GM19238 (cell line): ENCODE data around the gene SFXN5.

Experiments
- DNase-seq: peaks from one replicate; pipeline ENCODE4 v3.0.0; 2011; ENCODE audit warnings: low spot score; ENCODE audit not compliant: insufficient read length

SFXN5 gene

DNA sequence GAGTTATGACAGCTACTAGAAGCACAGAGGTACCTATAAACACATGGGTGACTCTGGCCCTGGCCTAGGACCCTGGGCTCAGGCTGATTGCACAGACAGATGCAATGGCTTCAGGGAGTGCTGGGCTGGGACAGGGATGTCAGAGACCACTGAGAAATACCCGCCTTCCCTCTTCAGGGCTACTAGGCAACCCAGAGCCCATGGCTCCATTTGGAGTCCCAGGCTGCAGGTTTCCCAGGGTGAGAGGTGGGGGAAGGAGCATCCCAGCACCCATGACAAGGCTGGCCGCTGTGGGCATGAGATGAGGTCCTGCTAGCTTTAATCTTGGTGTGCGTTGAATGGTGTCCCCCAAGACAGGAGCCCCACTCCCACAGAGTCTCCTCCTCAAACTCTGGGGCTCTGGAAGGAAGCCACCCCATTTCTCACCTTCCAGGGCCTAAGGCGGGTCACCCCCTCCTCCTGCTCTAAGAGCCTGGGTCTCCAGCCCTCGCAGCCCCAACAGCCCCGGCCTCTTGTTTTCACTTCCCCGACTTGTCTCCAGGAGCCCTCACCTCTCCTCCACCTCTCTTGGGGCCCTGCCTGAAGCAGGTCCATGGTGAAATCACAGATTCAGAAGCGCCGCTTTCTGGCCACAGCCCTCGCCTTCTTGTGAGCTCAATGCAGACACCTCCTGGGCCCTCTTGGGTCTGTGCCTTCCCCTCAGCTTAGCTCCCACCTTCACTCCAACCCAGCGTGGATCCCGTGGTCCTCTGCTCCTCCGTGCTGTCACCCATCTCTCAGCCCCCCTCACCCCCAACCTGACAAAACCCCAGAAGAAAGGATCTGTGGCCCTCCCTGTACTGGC, 112.7 kb downstream of the SFXN5 start:
- DNase-seq, result no peak

DNA sequence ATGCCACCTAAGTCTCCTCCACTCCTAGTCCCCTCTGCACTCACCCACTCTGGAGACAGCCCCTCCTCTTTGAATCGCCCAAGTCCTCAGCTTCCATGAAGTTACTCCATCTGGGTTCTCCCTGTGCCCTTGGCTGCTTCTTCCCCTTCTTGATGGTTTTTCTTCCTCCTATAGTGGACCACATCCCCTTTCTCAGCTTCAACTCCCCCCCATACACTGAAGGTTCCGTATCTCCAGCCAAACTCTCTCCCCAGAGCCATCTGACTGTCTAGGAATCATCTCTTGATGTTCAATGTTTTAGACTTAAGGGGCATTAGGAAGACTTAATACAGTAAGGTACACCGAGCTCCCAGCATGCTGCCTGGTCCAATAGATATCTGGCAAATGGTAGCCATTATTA, 114.6 kb downstream of the SFXN5 start:
- DNase-seq, result no peak

DNA sequence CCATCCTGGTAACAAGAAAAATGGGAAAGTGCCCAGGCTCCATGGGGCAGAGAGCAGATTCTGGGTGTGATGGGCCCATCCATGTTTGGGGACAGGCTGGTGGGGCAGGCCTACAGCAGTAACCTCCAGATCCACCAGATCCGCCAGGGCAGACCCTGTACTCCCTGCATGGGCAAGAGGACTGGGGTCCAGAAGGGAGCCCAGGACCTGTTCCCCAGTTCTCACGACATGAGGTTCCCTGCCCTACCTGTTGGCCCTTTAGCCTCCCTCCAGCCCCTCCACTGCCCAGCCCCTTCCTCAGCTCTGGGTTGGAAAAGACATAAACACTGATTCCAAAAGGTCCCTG, 115.5 kb downstream of the SFXN5 start:
- DNase-seq, result no peak

DNA sequence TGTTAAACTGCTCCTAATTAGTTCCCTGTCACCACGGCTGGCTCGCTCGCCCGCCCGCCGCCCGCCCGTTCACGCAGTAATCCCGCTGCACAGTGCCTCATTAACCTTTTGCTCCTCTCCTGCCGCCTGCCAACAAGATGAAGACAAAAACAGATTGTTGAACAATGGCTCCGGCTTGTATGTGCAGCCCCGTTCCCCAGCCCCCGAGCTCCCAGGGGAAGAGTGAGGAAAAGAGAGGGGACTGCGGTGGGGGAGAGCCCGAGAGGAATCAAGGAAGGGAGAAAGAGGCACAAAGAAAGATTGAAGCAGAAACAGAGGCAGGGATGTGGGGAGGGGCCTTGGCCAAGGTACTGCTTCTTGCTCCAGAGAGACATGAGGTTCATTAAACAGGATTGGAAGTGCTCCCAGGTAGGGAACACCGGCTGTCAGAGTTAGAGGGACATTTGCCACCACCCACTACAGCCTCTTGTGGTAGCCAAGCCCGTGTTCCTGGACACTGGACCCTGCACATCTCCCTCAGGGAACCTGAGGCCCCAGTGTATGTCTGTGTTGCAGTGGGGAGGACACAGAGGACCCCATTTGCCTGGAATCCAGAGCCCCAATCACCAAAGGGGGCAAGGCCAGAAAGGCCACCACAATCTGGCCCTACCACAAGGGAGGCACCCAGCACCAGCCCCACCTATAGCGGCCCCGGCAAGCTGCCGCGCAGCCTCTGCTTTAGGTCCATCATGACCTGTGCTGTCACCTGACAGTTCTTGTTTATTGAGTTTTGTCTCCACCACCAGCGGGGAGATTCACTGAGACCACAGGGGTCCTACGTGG, 116.1 kb downstream of the SFXN5 start:
- no peak for DNase-seq

DNA sequence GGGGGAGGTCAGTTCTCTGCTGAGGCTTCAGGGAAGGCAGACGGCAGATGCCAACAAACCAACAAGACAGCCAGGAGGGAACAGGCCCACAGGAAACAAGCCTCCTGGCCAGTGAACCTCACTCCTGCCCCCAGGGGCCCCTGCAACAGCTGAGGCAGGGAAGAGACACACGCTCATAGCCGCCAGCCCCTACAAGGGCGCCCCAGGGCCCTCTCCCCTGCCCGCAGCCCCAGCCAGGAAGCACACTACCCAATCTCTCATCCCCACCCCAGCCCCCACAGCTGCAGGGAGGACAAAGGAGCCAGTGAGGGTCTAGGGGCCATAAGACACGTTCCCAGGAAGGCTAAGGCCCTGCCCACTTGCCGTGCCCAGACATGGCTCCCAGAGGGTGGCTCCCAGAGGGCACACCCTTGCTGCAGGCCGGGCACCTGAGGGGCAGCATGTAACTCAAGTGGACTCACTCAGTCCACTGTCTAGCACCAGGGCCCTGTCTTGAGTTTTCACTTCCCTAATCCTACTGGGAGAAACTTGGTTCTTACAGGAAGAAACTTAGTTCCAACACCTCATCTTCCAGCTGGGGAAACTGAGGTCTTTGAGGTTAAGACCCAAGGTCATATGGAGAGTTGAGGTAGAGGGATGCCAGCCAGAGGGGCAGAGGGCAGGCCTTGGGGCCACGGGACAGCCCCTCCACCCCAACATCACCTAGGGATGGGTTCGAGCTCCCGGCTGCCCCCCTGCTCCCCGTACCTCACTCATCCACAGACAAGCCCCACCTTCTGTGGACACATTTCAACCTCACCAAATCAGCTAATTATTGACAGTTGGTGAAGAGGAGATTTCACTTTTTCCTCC, 116.9 kb downstream of the SFXN5 start:
- DNase-seq, result no peak

DNA sequence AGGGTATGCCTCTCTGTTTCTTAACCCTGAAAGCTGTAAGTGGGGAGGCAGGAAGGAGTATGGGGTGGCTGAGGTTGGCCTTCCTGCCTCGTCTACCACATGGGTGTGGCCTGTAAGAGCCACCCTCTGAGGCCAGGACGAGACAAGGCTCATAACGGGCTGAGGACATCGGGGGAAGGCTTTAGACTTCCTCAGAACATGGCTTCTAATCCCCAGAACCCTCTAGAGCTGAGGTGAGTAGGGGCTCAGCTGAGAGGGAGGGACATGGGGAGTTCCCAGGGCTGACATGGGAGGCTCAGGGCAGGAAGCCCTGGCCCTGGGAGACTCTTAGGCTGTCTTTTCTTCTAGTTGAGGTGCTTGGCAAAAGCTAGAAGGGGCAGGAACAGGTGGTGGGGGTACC, 117.5 kb downstream of the SFXN5 start:
- no peak for DNase-seq

DNA sequence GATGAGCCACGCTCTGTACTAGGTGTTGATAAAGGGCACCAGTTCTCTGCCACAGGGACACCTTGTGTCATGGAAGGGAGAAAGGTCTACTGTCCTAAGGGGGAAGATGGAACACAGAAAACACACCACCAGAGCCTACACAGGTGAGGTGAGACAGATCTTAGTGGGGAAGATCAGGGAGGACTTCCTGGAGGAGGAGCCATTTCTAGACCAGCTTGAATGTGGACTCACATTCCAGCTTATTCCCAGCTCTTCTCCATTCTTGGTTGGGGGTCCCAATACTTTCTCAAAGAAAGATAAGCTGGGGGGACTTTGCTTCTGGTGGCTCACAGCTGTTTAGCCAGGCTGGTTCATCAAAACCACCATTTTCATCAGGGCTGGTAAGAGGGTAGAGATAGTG, 118.0 kb downstream of the SFXN5 start:
- DNase-seq, result no peak

DNA sequence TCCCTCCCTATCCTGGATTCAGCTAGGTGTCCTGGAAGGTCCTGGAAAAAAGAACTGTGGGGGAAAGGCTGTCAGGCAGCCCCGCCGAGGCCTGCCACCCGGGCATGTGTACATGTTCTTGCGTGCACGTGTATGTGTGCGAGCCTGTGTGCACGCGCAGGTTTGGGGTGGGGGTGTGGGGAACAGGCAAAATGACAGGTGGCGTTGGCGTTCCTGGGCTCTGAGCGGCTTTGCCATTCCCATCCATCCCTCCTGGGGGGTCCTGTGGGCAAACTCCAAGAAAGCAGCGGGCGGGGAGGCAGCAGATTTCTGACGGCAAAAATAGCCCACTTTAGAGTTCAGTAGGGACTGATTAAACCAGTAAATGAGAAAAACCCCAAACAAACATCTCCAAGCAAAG, 118.6 kb downstream of the SFXN5 start:
- no peak for DNase-seq

DNA sequence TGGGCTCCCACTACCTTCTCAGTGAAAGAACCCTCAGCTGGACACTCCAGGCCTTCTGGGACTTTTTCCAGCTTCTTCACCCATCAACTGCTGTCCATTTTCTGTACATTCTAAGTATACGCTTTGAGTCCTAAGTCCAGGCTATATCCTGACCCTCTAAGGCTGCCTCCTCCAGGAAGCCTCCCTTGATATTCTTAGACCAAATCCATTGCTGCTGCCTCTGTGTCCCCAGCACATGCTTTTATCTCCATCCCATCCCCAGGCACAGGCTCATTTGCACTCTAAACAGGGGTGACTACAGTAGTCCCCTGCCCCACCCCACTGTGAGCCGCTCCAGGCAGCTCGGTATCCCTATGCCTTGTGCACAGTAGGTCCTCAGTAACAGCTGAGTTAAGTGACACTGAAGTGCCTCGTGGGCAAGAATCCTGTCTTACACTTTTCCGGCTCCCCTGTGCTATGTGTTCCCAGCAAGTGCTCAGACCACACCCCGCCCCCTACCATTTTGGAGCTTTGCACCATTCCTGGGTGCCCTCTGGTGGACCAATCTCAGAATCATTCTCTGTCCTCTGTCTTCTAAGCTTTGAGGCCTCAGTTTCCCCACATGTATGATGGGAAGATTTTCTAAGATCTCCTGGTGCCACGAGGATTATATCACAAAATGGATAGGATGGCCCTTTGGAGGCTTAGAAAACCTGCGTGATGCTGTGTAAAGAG, 119.2 kb downstream of the SFXN5 start:
- DNase-seq, result no peak

DNA sequence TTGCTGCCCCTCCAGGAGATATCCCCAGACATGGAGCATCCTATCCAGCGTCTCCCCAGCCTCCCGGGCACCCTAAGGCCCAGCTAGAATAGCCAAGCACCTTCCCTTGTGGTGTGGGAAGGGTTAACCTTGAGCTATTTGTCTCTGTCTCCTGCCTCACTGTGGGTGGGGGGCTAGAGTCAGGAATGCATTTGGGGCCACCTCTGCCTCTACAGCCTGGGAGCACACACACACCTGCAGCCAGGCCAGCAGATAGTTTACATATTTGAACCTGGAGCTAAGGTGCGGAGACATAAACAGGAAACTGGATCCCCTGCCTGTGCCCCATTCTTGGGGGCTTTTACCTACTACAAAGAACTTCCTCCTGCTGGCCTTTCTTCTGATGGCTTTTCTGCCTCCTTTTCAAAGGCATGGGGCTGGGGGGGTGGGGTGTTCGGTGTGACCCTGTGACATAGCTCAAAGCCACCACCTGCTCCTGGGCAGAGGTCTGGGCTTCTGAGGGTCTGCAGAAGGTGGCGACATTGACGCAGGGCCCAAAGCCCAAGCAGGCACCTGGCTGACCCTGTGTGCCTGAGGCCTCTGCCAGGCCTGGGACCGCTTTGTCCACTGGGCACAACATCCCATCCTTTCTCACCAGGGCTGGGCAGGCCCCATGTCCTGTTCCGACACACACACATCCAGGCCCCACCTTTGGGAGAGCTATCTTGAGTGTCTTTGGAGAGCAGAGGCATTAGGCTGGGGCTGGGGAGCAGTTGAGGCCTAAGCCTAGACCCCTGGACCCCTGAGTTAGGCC, 120.0 kb downstream of the SFXN5 start:
- no peak for DNase-seq

DNA sequence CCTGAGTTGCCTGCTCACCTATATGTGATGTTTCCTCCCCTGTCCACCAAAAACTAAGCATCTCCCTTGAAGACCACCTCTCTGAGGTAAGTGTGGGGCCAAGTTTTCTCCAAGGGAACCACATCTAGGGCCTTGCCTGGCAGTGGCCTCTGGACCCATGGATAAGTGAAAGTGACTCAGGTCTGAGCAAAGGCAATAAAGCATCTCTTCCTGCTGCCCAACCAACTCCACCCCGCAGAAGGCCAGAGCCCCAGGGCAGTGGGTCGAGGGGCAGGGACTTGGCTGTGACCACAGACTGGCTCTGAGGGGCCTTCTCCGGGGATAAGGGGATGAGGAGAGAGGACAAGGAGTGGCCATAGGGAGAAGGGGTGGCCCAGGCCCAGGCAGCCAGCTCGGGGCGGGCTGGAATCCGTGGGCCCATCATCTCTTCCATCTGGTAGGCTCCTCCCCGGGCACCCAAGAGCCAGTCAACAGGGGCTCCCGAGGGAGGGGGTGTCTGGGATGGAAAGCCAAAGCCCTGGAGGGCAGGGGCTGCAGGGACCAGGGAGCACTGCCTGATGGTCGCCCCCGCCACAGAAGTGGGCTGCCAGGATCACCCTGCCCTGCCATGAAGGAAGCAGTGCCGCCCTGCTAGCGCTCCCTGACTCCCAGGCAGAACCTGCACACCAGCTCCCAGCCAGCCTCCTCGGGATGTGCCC, 120.8 kb downstream of the SFXN5 start:
- no peak for DNase-seq

DNA sequence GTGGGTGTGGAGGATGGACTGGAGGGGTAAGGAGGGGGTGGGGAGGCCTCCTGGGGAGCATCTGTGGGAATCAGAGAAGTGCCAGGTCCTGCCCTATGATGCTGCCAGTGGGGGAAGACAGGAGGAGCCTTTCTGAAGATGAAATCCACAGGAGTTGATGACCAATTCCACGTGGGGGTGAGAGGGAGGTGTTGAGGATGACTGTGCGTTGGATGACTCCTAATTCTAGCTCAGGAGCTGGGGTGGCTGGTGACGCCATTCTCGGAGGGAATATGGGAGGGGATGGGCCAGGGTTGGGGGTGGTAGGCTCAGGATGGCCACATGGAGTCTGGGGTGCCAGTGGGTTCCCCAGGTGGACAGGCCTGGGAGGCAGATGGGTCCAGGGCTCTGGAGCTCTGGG, 121.9 kb downstream of the SFXN5 start:
- no peak for DNase-seq

DNA sequence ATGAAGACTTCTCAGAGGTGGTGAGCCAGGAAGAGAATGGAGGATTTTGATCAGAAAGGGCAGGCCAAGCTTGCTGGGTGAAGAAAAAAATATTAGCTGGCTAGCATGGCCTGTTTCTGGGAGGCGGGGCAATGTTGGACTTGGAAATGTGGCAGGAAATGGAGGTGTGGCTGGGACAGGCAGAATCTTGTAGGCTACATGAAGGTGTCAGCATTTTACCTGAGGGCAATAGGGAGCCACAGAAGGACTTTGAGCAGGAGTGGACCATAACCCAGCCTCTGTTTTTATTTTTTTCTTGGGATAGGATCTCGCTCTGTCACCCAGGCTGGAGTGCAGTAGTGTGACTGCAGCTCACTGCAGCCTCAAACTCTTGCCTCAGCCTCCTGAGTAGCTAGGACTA, 122.5 kb downstream of the SFXN5 start:
- DNase-seq, result no peak

DNA sequence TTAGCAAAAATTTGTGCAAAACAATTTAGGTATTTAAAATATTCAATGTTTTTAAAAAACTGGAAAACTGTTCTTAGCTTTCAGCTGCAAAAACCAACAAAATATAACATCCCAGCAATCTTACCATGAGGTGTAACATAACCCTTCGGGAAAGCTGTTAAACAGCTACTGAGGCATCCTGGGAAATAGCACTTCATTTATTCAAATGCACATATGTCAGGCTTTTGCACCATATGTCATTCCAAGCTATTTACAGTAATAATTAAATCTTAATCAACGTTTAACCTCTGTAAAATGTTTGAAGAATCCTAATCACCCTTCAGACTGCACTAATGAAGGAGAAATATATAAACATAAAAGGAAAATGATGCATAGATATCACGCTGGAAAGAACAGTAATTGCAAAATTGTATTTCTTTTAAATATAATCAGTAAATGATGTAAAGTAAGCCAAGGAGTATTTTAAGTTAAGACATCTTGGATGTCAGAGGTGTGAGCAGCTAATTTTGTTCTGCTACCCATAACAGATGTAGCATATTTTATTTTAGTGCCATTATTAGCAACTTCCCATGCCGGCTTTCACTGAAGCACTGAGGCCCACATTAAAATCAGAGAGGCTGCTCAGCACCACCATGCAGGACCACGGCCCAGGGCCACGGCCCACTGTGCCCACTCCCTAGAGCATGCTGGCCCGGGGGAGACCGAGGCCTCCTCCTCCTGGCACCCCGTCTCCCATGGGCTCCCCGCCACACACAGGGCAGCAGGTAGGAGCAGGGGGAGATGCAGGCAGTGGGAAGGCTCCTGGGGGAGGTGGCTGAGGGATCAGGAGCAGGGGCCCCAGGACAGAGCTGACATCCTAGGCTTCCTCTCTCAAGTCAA, 123.3 kb downstream of the SFXN5 start:
- DNase-seq, result no peak

DNA sequence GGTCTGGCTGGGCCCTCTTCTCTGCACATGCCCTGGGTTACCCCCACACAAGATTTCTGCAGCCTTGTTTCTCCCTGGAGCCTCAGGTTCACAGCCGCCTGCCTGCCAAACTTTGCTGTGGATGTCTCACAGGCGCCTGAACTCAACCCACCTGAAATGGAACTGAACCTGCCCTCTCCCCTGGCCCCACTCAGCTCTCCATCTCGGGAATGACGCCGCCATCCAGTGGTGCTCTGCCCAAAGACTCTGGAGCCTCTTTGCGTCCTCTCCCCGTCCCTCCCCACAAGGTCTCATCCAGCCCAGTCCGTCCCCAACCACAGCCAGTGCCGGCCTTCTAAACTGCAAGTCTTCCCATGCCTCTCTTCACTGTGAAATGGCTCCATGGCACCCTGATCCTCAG, 125.0 kb downstream of the SFXN5 start:
- no peak for DNase-seq

DNA sequence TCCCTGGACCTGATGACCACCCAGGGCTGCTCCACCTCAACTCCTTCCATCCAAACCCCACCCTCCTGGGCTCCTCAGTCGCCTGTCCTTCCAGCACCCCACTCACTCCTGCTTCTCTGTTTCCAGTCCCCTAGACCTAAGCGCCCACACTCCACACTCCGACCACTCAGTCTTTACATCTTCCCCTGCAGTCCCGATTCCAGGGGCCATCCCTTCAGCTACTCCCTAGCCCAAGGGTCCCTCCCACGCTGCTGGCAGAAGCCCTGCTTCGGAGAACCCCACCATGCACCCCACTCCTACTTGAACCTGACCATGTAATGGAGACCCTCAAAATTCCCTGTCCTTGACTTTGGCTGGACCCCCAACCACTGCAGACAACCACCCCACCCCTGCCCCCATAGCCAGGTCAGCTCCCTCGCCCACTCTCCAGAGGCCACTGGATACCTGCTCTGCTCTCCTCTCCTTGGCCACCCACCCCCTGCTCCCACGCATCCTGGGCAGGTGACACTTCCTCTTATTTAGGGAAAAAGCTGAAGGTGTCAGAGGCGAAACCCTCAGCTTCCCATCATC, 126.0 kb downstream of the SFXN5 start:
- no peak for DNase-seq

DNA sequence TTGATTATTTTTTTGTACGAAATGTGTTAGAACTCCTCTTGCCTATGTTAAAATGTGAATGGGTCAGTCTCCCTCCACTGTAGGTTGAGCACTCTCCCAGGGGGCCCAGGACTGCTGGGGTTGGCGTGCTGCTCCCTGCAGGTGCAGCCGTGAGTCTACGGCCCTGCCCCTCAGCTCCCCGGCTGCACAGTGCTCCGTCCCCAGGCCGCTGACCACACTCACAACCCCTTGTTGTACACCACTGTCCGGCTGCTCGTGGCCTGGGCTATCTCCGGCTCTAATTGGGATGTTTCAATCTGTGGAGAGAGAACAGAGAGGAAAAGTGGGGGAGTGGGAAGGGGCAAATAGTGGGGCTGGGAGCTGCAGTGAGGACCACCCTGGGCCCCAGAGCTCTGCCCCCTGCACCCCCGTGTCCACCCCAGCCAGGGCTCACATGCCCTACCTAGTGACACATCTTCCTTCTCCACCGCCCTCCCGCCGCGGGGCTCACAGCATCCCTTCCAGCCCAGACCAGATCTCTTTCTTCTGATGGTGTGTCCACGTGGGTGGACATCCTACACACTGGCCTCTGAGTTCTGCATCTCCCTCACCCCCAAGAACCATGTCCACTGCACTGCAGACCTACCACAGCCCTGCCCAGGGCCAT, 126.6 kb downstream of the SFXN5 start:
- DNase-seq, result no peak
